ENCODE measurements around the gene HCN2. TPM values are rescaled to one million over a fixed set of nuclear protein-coding genes. Genes with fewer than 3 reads are reported as not detected.
A peak's percentile ranks its signal among the peaks of the same experiment; 100 is the strongest.
"Not testable (repeated sequence)": the region's sequence is repeated elsewhere in the genome, so short reads cannot be mapped to it uniquely, and the experiment has no call there.

Gene HCN2
- total RNA-seq, 3 donors from 2014 or later: 0.20 to 0.24 (median 0.22) TPM

- Mint-ChIP-seq H3K9me3 (no peaks in the 10 kb centered on the region), H3K27me3 (ENCODE audit: low read depth) (no peaks in the 10 kb centered on the region), H3K36me3 (ENCODE audit: insufficient read depth) (no peaks in the 10 kb centered on the region), H3K4me3 (no peak overlapping the region), H3K4me1 (ENCODE audit: low read depth) (peaks cover 22% of the 10 kb centered on the region)
- no peak for DNase-seq
- ATAC-seq: no peak
These were observed 12.8 kb upstream of the HCN2 start for GRCh38 chr19:576768-577438.

DNA sequence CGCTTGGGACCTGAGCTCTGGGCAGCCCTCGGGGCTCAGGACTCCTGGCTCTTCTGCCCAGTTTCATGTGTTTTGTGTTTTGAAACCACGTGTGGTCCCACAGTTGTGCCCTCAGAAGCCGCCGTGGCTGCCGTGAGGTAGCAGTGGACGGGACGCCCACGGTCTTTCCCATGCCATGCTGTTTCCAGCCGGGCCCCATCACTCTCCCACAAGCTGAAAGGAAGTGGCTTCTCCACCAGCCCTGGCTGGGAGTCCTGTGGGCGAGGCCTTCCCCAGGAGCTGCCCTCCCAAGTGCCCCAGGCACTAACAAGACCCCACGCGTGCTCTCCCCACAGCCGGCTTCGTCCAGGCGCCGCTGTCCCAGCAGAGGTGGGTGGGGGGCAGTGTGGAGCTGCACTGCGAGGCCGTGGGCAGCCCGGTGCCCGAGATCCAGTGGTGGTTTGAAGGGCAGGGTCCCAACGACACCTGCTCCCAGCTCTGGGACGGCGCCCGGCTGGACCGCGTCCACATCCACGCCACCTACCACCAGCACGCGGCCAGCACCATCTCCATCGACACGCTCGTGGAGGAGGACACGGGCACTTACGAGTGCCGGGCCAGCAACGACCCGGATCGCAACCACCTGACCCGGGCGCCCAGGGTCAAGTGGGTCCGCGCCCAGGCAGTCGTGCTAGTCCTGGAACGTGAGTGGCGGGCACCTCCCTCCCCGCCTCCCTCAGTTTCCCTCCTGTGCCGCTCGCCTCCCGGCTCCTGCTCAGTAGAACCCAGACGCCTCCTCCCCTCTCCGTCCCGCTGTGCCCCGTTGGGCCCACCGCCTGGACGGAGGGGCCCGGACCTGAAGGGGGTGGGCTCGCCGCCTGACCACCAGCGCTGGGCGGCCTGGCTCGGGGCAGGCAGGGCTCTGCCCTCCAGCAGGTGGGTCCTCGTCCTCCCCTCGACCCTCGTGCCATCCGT lies 12.0 kb upstream of the HCN2 start:
- H3K4me3 Mint-ChIP-seq: no peak overlapping the region
- DNase-seq (no peak), ATAC-seq (no peak)
- no peaks in the 10 kb centered on the region for H3K9me3 Mint-ChIP-seq
- no peaks in the 10 kb centered on the region for H3K27me3 Mint-ChIP-seq (ENCODE audit: low read depth)
- H3K36me3 Mint-ChIP-seq (ENCODE audit: insufficient read depth): no peaks in the 10 kb centered on the region
- peaks cover 21% of the 10 kb centered on the region for H3K4me1 Mint-ChIP-seq (ENCODE audit: low read depth)

DNA sequence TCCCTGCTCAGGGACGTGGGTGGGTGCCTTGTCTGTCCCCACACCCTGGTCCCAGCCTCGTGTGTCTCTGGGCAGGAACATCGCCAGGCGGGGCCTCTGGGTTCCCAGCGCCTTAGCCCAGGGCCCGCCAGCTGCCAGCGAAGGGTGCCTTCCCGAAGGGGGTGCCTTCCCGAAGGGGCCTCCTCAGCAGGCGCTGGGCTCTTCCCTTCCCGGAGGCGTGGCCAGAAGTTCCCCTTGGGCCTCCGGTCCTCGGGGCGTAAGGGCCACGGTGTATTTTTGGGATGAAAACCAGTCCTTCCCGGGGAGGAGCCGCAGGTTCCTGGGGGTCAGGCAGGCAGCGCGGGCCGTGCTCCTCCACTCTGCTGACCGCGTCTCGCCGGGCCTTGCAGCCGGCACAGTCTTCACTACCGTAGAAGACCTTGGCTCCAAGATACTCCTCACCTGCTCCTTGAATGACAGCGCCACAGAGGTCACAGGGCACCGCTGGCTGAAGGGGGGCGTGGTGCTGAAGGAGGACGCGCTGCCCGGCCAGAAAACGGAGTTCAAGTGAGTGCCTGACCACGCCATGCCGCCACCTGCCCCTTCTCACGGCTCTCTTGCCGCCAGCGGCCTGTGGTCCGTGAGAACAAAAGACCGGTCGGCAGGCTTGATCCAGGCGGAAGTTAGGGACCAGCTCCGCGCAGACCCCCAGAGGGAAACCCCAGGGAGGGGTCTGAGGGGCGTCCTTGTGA lies 10.4 kb upstream of the HCN2 start:
- DNase-seq (no peak), ATAC-seq (no peak)
- Mint-ChIP-seq H3K36me3 (ENCODE audit: insufficient read depth) (no peaks in the 10 kb centered on the region), H3K4me3 (no peak overlapping the region), H3K27me3 (ENCODE audit: low read depth) (peaks cover 2% of the 10 kb centered on the region), H3K4me1 (ENCODE audit: low read depth) (peaks cover 16% of the 10 kb centered on the region), H3K9me3 (no peaks in the 10 kb centered on the region)

- DNase-seq (no peak), ATAC-seq (no peak)
- H3K36me3 Mint-ChIP-seq (ENCODE audit: insufficient read depth): no peaks in the 10 kb centered on the region
- H3K4me1 Mint-ChIP-seq (ENCODE audit: low read depth): peaks cover 11% of the 10 kb centered on the region
- H3K27me3 Mint-ChIP-seq (ENCODE audit: low read depth): peaks cover 2% of the 10 kb centered on the region
- H3K4me3 Mint-ChIP-seq: no peak overlapping the region
- H3K9me3 Mint-ChIP-seq: no peaks in the 10 kb centered on the region
These were observed 9.9 kb upstream of the HCN2 start for GRCh38 chr19:579842-580155.

DNA sequence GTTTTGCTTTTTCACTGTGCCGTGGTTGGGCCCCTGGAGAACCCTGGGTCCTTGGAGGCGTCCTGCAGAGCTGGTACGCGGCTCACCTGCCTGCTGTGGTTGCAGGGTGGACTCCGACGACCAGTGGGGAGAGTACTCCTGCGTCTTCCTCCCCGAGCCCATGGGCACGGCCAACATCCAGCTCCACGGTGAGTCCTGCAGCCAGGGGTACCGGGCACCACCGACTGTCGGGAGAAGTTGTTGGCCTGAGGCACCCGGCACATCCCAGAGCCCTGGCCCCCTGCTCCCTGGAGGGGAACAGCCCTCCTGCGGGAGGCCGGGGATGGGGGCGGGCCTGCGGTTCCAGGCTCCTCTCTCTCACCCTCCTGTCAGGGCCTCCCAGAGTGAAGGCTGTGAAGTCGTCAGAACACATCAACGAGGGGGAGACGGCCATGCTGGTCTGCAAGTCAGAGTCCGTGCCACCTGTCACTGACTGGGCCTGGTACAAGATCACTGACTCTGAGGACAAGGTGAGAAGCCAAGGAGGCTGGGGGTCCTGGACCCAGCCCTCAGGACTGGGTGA lies 9.3 kb upstream of the HCN2 start:
- DNase-seq: no peak
- Mint-ChIP-seq H3K27me3 (ENCODE audit: low read depth) (peaks cover 2% of the 10 kb centered on the region), H3K36me3 (ENCODE audit: insufficient read depth) (no peaks in the 10 kb centered on the region), H3K9me3 (no peaks in the 10 kb centered on the region), H3K4me3 (no peak overlapping the region), H3K4me1 (ENCODE audit: low read depth) (peaks cover 7% of the 10 kb centered on the region)
- no peak for ATAC-seq

- no peak for DNase-seq
- H3K36me3 Mint-ChIP-seq (ENCODE audit: insufficient read depth): no peaks in the 10 kb centered on the region
- peaks cover 6% of the 10 kb centered on the region for H3K4me1 Mint-ChIP-seq (ENCODE audit: low read depth)
These were observed 8.1 kb upstream of the HCN2 start for GRCh38 chr19:581399-582111.

GRCh38 chr19:582497-583197 lies 7.0 kb upstream of the HCN2 start:
- H3K9me3 Mint-ChIP-seq: no peaks in the 10 kb centered on the region
- peaks cover 10% of the 10 kb centered on the region for H3K27me3 Mint-ChIP-seq (ENCODE audit: low read depth)
- H3K4me1 Mint-ChIP-seq (ENCODE audit: low read depth): peaks cover 2% of the 10 kb centered on the region
- no peak overlapping the region for H3K4me3 Mint-ChIP-seq
- DNase-seq (no peak), ATAC-seq (no peak)
- H3K36me3 Mint-ChIP-seq (ENCODE audit: insufficient read depth): no peaks in the 10 kb centered on the region

More at GRCh38 chr19:581399-582111, 8.1 kb upstream of the HCN2 start:
- peaks cover 10% of the 10 kb centered on the region for H3K27me3 Mint-ChIP-seq (ENCODE audit: low read depth)
- H3K9me3 Mint-ChIP-seq: no peaks in the 10 kb centered on the region
- no peak for ATAC-seq
- no peak overlapping the region for H3K4me3 Mint-ChIP-seq

DNA sequence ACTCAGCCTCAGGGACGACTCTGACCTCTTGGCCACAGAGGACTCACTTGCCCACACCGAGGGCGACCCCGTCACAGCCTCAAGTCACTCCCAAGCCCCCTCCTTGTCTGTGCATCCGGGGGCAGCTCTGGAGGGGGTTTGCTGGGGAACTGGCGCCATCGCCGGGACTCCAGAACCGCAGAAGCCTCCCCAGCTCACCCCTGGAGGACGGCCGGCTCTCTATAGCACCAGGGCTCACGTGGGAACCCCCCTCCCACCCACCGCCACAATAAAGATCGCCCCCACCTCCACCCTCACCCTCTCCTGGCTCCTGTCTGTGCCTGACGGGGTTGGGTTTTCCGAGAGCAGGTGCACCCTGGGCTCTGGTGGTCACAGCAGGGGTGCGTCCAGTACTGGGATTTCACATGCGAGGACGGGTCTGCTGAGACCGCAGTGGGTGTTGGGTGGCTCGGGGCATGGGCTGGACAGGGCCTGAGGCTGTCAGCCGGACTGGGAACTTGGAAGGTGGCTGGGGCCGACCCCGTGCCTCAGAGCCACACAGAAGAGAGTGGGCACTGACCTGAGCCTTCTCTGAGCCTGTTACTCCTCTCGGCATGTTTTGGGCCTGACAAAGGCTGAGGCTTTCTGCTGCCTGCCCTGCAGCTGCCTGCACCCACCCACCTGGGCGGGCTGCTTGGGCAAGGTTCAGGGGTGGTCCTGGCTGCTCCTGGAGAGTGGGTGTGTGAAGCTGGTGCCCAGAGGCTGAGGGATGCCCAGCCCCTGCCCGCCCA lies 6.3 kb upstream of the HCN2 start:
- Mint-ChIP-seq H3K9me3 (no peaks in the 10 kb centered on the region), H3K4me1 (ENCODE audit: low read depth) (peaks cover 4% of the 10 kb centered on the region), H3K36me3 (ENCODE audit: insufficient read depth) (no peaks in the 10 kb centered on the region), H3K27me3 (ENCODE audit: low read depth) (peaks cover 14% of the 10 kb centered on the region), H3K4me3 (no peak overlapping the region)
- ATAC-seq: no peak
- DNase-seq: no peak

DNA sequence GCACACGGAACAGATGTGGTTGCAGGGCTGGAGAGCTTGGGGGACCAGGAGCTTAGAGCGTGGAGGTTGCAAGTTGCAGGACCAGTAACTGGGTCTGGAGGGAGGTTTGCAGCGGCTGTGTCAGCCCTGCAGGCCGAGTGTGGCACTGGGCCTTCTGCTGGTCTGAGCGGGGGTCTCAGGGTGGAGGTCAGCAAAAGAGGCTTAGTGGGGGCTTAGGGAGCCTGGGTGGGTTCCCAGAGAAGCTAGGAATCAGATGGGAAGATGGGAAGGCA lies 5.8 kb upstream of the HCN2 start:
- H3K9me3 Mint-ChIP-seq: no peaks in the 10 kb centered on the region
- no peak for ATAC-seq
- H3K36me3 Mint-ChIP-seq (ENCODE audit: insufficient read depth): no peaks in the 10 kb centered on the region
- H3K4me3 Mint-ChIP-seq: no peak overlapping the region
- H3K27me3 Mint-ChIP-seq (ENCODE audit: low read depth): peaks cover 16% of the 10 kb centered on the region
- DNase-seq: no peak
- peaks cover 4% of the 10 kb centered on the region for H3K4me1 Mint-ChIP-seq (ENCODE audit: low read depth)

DNA sequence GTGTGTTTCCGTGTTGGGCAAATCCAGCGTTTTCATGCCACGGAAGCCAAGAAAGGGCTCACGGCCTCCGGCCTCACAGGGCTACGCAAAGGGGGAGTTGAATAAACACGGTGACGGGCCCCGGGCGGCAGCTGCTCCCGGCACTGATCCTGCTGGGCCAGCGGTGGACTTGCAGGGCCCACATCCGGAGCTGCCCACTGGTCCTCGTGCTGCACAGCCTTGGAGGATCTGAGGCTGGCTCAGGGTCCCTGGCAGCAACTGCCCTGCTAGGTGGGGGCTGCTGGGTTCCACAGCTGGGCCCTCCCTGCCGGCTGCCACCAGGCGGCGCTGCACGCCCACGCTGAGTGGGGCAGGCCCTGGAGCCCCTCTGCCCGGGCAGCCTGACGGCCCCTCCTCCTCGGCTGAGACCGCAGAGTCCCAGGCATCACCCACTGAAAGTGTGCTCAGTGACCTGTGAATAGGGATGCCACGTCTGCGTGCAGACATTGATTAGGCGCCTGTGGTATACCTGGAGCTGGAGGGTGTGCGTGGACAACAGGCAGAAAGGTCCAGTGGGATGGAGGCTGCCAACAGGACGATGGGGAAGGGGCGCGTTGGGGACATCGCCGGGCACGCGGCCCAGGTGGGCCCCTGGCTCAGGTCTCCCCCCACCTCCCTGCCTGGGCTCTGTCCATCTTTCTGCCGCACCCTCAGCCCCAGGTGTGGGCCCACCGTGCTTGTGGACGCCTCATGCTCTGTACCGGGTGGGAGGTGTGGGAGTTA lies 5.3 kb upstream of the HCN2 start:
- DNase-seq (peak; percentile 63), ATAC-seq (peak; percentile 64 to 68)
- no peak overlapping the region for H3K4me3 Mint-ChIP-seq
- H3K4me1 Mint-ChIP-seq (ENCODE audit: low read depth): peaks cover 6% of the 10 kb centered on the region
- H3K27me3 Mint-ChIP-seq (ENCODE audit: low read depth): peaks cover 16% of the 10 kb centered on the region
- no peaks in the 10 kb centered on the region for H3K36me3 Mint-ChIP-seq (ENCODE audit: insufficient read depth)
- no peaks in the 10 kb centered on the region for H3K9me3 Mint-ChIP-seq

DNA sequence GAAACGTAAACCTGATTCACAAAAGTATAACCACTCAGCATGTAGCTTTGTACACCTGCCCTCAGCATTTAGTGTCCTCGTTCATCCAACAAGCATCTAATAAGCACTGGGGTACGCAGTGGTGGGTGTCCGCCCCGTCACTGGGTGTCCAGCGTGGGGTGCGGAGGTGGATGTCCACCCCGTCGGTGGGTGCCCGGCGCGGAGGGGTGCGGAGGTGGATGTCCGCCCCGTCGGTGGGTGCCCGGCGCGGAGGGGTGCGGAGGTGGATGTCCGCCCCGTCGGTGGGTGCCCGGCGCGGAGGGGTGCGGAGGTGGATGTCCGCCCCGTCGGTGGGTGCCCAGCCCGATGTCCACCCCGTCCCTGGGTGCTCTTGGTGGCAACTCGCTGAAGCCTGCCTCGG lies 4.5 kb upstream of the HCN2 start:
- not testable (repeated sequence) for DNase-seq; ATAC-seq; H3K36me3 Mint-ChIP-seq (ENCODE audit: insufficient read depth); H3K9me3 Mint-ChIP-seq; H3K4me1 Mint-ChIP-seq (ENCODE audit: low read depth); H3K4me3 Mint-ChIP-seq
- peaks cover 16% of the 10 kb centered on the region for H3K27me3 Mint-ChIP-seq (ENCODE audit: low read depth)

DNA sequence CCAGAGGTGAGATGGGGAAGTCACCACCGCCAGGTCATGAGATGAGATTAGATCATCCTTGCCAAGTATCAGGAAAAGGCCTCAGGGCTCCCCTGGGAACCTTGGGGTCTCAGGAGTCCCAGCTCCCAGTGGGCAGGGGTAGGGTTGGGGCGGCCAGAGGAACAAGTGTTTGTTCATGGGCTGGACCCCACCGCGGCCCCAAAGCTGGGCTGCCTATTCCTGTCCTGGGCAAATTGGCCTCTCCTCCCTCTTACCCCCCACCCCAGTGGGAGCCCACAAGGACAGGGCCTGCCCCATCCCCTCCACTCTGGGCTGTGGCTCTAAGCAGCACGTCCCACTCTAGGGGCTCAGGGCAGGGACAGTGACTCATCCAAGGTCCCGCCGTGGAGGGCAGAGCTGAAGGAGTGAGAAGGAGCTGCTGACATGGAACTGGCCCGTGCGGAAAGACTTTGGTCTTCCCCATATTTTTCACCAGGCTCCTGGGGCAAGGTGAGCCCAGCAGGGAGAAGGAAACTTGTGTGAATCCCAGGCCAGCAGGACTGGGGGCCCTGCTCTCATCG lies 4.0 kb upstream of the HCN2 start:
- no peaks in the 10 kb centered on the region for H3K36me3 Mint-ChIP-seq (ENCODE audit: insufficient read depth)
- no peak overlapping the region for H3K4me3 Mint-ChIP-seq
- DNase-seq (no peak), ATAC-seq (no peak)
- no peaks in the 10 kb centered on the region for H3K9me3 Mint-ChIP-seq
- peaks cover 18% of the 10 kb centered on the region for H3K27me3 Mint-ChIP-seq (ENCODE audit: low read depth)
- peaks cover 6% of the 10 kb centered on the region for H3K4me1 Mint-ChIP-seq (ENCODE audit: low read depth)

Measured in activated T-cell treated with anti-CD3 and anti-CD28 coated beads, Interleukin-2, amount 50 U/mL, for 4 hours (primary cell).